CD14-positive monocyte (primary cell): ENCODE measurements around the gene ITPKA. TPM values are rescaled to one million over a fixed set of nuclear protein-coding genes. Genes with fewer than 3 reads are reported as not detected.

Experiments used
- DNase-seq, 3 donors: peaks; one replicate each; pipeline ENCODE4 v3.0.0-alpha.2; 2011 to 2022
- H2AFZ ChIP-seq: 2 replicates; pipeline ENCODE4 v1.6.0; 2012; ENCODE audit warnings: mild to moderate bottlenecking, low read depth, low read length, inconsistent platforms; ENCODE audit not compliant: insufficient read depth, poor library complexity, severe bottlenecking
- H3K27ac ChIP-seq, 2 donors: 1 replicate in 1 of 2; 2 replicates in 1 of 2; pipeline ENCODE4 v1.5.1; 2012 to 2013; ENCODE audit warnings: low read length in 2 of 2, control low read depth in 1 of 2, inconsistent platforms in 1 of 2, low read depth in 1 of 2, mild to moderate bottlenecking in 1 of 2
- H3K27me3 ChIP-seq, 2 donors: one replicate each; pipeline versions ENCODE4 v1.6.0 to v1.6.1; 2011 to 2013; ENCODE audit warnings: low read length in 2 of 2; ENCODE audit not compliant: control insufficient read depth in 2 of 2, insufficient read depth in 2 of 2
- H3K36me3 ChIP-seq, 2 donors: replicated peaks in 1 of 2; 1 replicate in 1 of 2; 2 replicates in 1 of 2; pipeline versions ENCODE4 v1.5.1 to v1.6.1; 2012 to 2013; ENCODE audit warnings: low read length in 2 of 2, control low read depth in 1 of 2, inconsistent platforms in 1 of 2, mild to moderate bottlenecking in 1 of 2; ENCODE audit not compliant: insufficient read depth in 2 of 2, control insufficient read depth in 1 of 2
- H3K4me1 ChIP-seq, 2 donors: 1 replicate in 1 of 2; 2 replicates in 1 of 2; pipeline versions ENCODE4 v1.5.1 to v1.6.1; 2012 to 2013; ENCODE audit warnings: low read length in 2 of 2, control low read depth in 1 of 2, inconsistent platforms in 1 of 2, mild to moderate bottlenecking in 1 of 2, moderate library complexity in 1 of 2; ENCODE audit not compliant: insufficient read depth in 2 of 2, control insufficient read depth in 1 of 2
- H3K4me2 ChIP-seq: replicated peaks from 2 replicates; pipeline ENCODE3; 2012; ENCODE audit warnings: low read length, moderate library complexity, mild to moderate bottlenecking; ENCODE audit not compliant: poor library complexity, severe bottlenecking; ENCODE audit errors: extremely low read depth
- H3K4me3 ChIP-seq, 3 experiments: fragments of 200-600 bp in 1 of 3; sonication (generic) in 1 of 3; replicated peaks in 1 of 3; 1 replicate in 2 of 3; 2 replicates in 1 of 3; pipeline ENCODE4 v1.5.1; 2011 to 2013; ENCODE audit warnings: low read length in 3 of 3, mild to moderate bottlenecking in 3 of 3, control low read depth in 2 of 3, low read depth in 2 of 3, inconsistent platforms in 1 of 3, moderate library complexity in 1 of 3
- H3K79me2 ChIP-seq: 2 replicates; pipeline ENCODE4 v1.6.0; 2012; ENCODE audit warnings: mild to moderate bottlenecking, control low read depth, inconsistent platforms, low read length, moderate library complexity; ENCODE audit not compliant: insufficient read depth
- H3K9ac ChIP-seq: 2 replicates; pipeline ENCODE4 v1.6.0; 2017; ENCODE audit warnings: low read length, mild to moderate bottlenecking; ENCODE audit not compliant: insufficient read depth, poor library complexity, severe bottlenecking
- H3K9me3 ChIP-seq, 2 donors: replicated peaks in 1 of 2; 1 replicate in 1 of 2; 2 replicates in 1 of 2; pipeline versions ENCODE4 v1.5.1 to v1.6.1; 2012 to 2013; ENCODE audit warnings: low read length in 2 of 2, control low read depth in 1 of 2; ENCODE audit not compliant: control insufficient read depth in 1 of 2, insufficient read depth in 1 of 2
- H4K20me1 ChIP-seq: 2 replicates; pipeline ENCODE4 v1.6.0; 2012; ENCODE audit warnings: mild to moderate bottlenecking, low read length, control low read depth, moderate library complexity; ENCODE audit not compliant: insufficient read depth
- H3K27ac Mint-ChIP-seq, 7 donors: one replicate each; pipeline ENCODE4 v1.8.0; 2020; ENCODE audit warnings: mild to moderate bottlenecking in 7 of 7, mixed read lengths in 7 of 7, moderate library complexity in 6 of 7, inconsistent platforms in 2 of 7
- H3K27me3 Mint-ChIP-seq, 3 donors: one replicate each; pipeline ENCODE4 v1.8.0; 2021 to 2022; ENCODE audit warnings: low read depth in 3 of 3, mild to moderate bottlenecking in 3 of 3, mixed read lengths in 3 of 3, moderate library complexity in 3 of 3, inconsistent platforms in 1 of 3
- H3K36me3 Mint-ChIP-seq, 2 donors: one replicate each; pipeline ENCODE4 v1.8.0; 2020; ENCODE audit warnings: mixed read lengths in 2 of 2, inconsistent platforms in 1 of 2, mild to moderate bottlenecking in 1 of 2
- H3K4me1 Mint-ChIP-seq: one replicate; pipeline ENCODE4 v1.8.0; 2020; ENCODE audit warnings: mild to moderate bottlenecking, mixed read lengths
- H3K4me3 Mint-ChIP-seq, 2 donors: one replicate each; pipeline ENCODE4 v1.8.0; 2020; ENCODE audit warnings: mild to moderate bottlenecking in 2 of 2, mixed read lengths in 2 of 2, moderate library complexity in 1 of 2
- H3K9me3 Mint-ChIP-seq, 7 donors: one replicate each; pipeline ENCODE4 v1.8.0; 2020 to 2022; ENCODE audit warnings: mixed read lengths in 7 of 7, mild to moderate bottlenecking in 6 of 7, moderate library complexity in 6 of 7, inconsistent platforms in 2 of 7
- CTCF ChIP-seq: fragments of 200-600 bp; IDR thresholded peaks from one replicate; pipeline ENCODE4 v1.8.0; 2022; ENCODE audit warnings: antibody characterized with exemption, mild to moderate bottlenecking
- WGBS: methylation state at CpG from one replicate; pipeline ENCODE4 v1.1.5; 2013; ENCODE audit warnings: missing lambda C conversion rate; ENCODE audit not compliant: insufficient coverage; 5-methylcytosine and 5-hydroxymethylcytosine counted together
- intact Hi-C, 2 donors: fragments of 100-400 bp; cut with micrococcal nuclease; formaldehyde crosslinking; loops; one replicate each; pipeline versions ENCODE4 v1.15.0 to v1.15.1; 2023
- polyA plus RNA-seq, 3 donors: library from polyadenylated mRNA; depleted of rRNA in 1 of 3; unstranded in 2 of 3; stranded (reverse) in 1 of 3; fragments of 300-500 nt in 2 of 3; fragments of >200 nt in 1 of 3; fragmentation: Illumina TruSeq in 2 of 3; gene quantifications; 1 replicate in 2 of 3; 2 replicates in 1 of 3; pipeline ENCODE4 v1.2.3, GENCODE V29; 2012 to 2021

ITPKA gene
- polyA plus RNA-seq, 3 donors: 0.31 TPM; not detected in 2

GRCh38 chr15:41501191-41501917 is 7.7 kb downstream of the ITPKA start:
- no peaks in the 10 kb centered on the region for H3K36me3 ChIP-seq
- TF ChIP-seq CTCF: no peak
- peaks cover 37 to 81% of the 10 kb centered on the region in 2 donors for H3K27me3 ChIP-seq
- no peak overlapping the region for H3K27ac ChIP-seq
- no peak overlapping the region for H3K9ac ChIP-seq
- Mint-ChIP-seq H3K4me1 (peaks cover 28% of the 10 kb centered on the region), H3K27ac (peak overlapping the region in 1 of 7 donors; percentile 11), H3K36me3 (peaks cover 4 to 10% of the 10 kb centered on the region in 2 donors), H3K9me3 (peaks cover 0 to 26% (median 4%) of the 10 kb centered on the region in 7 donors), H3K4me3 (peak overlapping the region; percentile 72 to 88), H3K27me3 (peaks cover 71 to 81% (median 79%) of the 10 kb centered on the region in 3 donors)
- no peak for DNase-seq
- H4K20me1 ChIP-seq: no peaks in the 10 kb centered on the region
- peaks cover 0 to 4% of the 10 kb centered on the region in 2 donors for H3K9me3 ChIP-seq
- 1% methylated on average over 50 of the region's 56 CpGs for WGBS
- intact Hi-C loops: no loop called here
- H3K4me3 ChIP-seq: peak overlapping the region in 1 of 3 experiments; percentile 70
- H3K79me2 ChIP-seq: no peaks in the 10 kb centered on the region
- peak overlapping the region; percentile 77 for H3K4me2 ChIP-seq
- peak overlapping the region; percentile 62 for H2AFZ ChIP-seq
- H3K4me1 ChIP-seq: peaks cover 24 to 29% of the 10 kb centered on the region in 2 donors

GRCh38 chr15:41501931-41502794 is 8.5 kb downstream of the ITPKA start:
- Mint-ChIP-seq H3K4me1 (peaks cover 28% of the 10 kb centered on the region), H3K9me3 (peaks cover 0 to 24% (median 4%) of the 10 kb centered on the region in 7 donors), H3K4me3 (peak overlapping the region; percentile 72 to 88), H3K27ac (no peak overlapping the region), H3K27me3 (peaks cover 63 to 76% (median 73%) of the 10 kb centered on the region in 3 donors), H3K36me3 (peaks cover 4 to 10% of the 10 kb centered on the region in 2 donors)
- H3K79me2 ChIP-seq: no peaks in the 10 kb centered on the region
- peak overlapping the region; percentile 62 for H2AFZ ChIP-seq
- H3K27ac ChIP-seq: no peak overlapping the region
- peak overlapping the region; percentile 33 for H3K9ac ChIP-seq
- peak in 1 of 3 donors; percentile 27 for DNase-seq
- intact Hi-C loops: no loop called here
- no peaks in the 10 kb centered on the region for H4K20me1 ChIP-seq
- peaks cover 29 to 73% of the 10 kb centered on the region in 2 donors for H3K27me3 ChIP-seq
- H3K4me1 ChIP-seq: peaks cover 24 to 29% of the 10 kb centered on the region in 2 donors
- WGBS: 2% methylated on average over 51 of the region's 64 CpGs
- peak overlapping the region; percentile 11 to 70 (median 27) for H3K4me3 ChIP-seq
- H3K9me3 ChIP-seq: peaks cover 0 to 4% of the 10 kb centered on the region in 2 donors
- no peak for TF ChIP-seq CTCF
- H3K36me3 ChIP-seq: no peaks in the 10 kb centered on the region
- peak overlapping the region; percentile 77 for H3K4me2 ChIP-seq
